H1 (cell line): ENCODE results near the gene TBR1. TPM values are rescaled to one million over a fixed set of nuclear protein-coding genes. Genes with fewer than 3 reads are reported as not detected.

Source experiments
- CTCF ChIA-PET: fragments of 300-600 bp; sonication (Branson Sonifier 250); formaldehyde crosslinking; loops from one replicate; lab custom pipeline; 2021; ENCODE audit not compliant: partially characterized antibody; lab: Charles Lee
- POLR2A ChIA-PET: fragments of 300-600 bp; sonication (Branson Sonifier 250); formaldehyde crosslinking; loops from one replicate; lab custom pipeline; 2021; ENCODE audit warnings: inconsistent platforms; ENCODE audit not compliant: partially characterized antibody; lab: Charles Lee
- DNase-seq, 2 experiments: peaks; one replicate each; pipeline versions ENCODE4 v3.0.0 to v3.0.0-alpha.2; 2010 to 2022; ENCODE audit warnings: low spot score in 2 of 2, low read depth in 1 of 2, mixed read lengths in 1 of 2
- FAIRE-seq: peaks from 2 replicates; lab custom pipeline; 2011; peaks lifted over from hg19 to GRCh38; lab: Jason Lieb, UNC
- H2AFZ ChIP-seq: 2 replicates; pipeline ENCODE4 v1.8.1; 2012; ENCODE audit warnings: low read length, inconsistent platforms
- H2AK5ac ChIP-seq: 2 replicates; pipeline ENCODE4 v1.6.1; 2013; ENCODE audit warnings: low read depth, low read length
- H2BK120ac ChIP-seq: replicated peaks from 2 replicates; pipeline ENCODE3; 2013; ENCODE audit warnings: low read depth, low read length, inconsistent platforms
- H2BK12ac ChIP-seq: 2 replicates; pipeline ENCODE4 v1.6.1; 2013; ENCODE audit warnings: low read depth, low read length
- H2BK15ac ChIP-seq: 2 replicates; pipeline ENCODE4 v1.6.1; 2013; ENCODE audit warnings: low read length
- H2BK20ac ChIP-seq: 2 replicates; pipeline ENCODE4 v1.6.1; 2013; ENCODE audit warnings: low read length
- H2BK5ac ChIP-seq: 2 replicates; pipeline ENCODE4 v1.6.1; 2013; ENCODE audit warnings: low read depth, low read length
- H3K14ac ChIP-seq: 2 replicates; pipeline ENCODE4 v1.6.1; 2013; ENCODE audit warnings: inconsistent platforms; ENCODE audit not compliant: insufficient read length
- H3K18ac ChIP-seq: 2 replicates; pipeline ENCODE4 v1.6.1; 2013; ENCODE audit warnings: low read length; ENCODE audit errors: extremely low read depth
- H3K23ac ChIP-seq: 2 replicates; pipeline ENCODE4 v1.6.1; 2013; ENCODE audit warnings: inconsistent platforms; ENCODE audit not compliant: insufficient read length
- H3K23me2 ChIP-seq: 2 replicates; pipeline ENCODE4 v1.6.1; 2013; ENCODE audit warnings: low read depth, low read length
- H3K27ac ChIP-seq: 2 replicates; pipeline ENCODE4 v1.6.1; 2011; ENCODE audit warnings: low read depth, low read length, inconsistent platforms
- H3K27me3 ChIP-seq, 4 experiments: replicated peaks in 1 of 4; 1 replicate in 1 of 4; 2 replicates in 3 of 4; pipeline versions ENCODE4 v1.6.1 to v1.8.1; 2011 to 2013; ENCODE audit warnings: low read length in 3 of 4, mild to moderate bottlenecking in 3 of 4, inconsistent platforms in 2 of 4, mixed read lengths in 2 of 4, moderate library complexity in 1 of 4; ENCODE audit not compliant: control insufficient read depth in 3 of 4, insufficient read depth in 3 of 4; ENCODE audit errors: extremely low read depth in 1 of 4
- H3K36me3 ChIP-seq, 4 experiments: 2 replicates each; pipeline versions ENCODE4 v1.6.1 to v1.8.1; 2011 to 2013; ENCODE audit warnings: mild to moderate bottlenecking in 4 of 4, low read length in 3 of 4, moderate library complexity in 2 of 4, control low read depth in 1 of 4, inconsistent platforms in 1 of 4; ENCODE audit not compliant: insufficient read depth in 4 of 4, control insufficient read depth in 2 of 4
- H3K4ac ChIP-seq: replicated peaks from 2 replicates; pipeline ENCODE3; 2013; ENCODE audit warnings: low read length, low read depth, mixed read lengths, inconsistent platforms; ENCODE audit not compliant: insufficient read length
- H3K4me1 ChIP-seq, 4 experiments: replicated peaks in 1 of 4; 1 replicate in 1 of 4; 2 replicates in 3 of 4; pipeline versions ENCODE4 v1.6.1 to v1.8.1; 2011 to 2013; ENCODE audit warnings: low read length in 3 of 4, inconsistent platforms in 2 of 4, mixed read lengths in 1 of 4; ENCODE audit not compliant: insufficient read depth in 4 of 4, control insufficient read depth in 3 of 4
- H3K4me2 ChIP-seq, 2 experiments: 2 replicates each; pipeline versions ENCODE4 v1.6.1 to v1.8.1; 2011 to 2013; ENCODE audit warnings: low read depth in 2 of 2, low read length in 2 of 2, control low read depth in 1 of 2, inconsistent platforms in 1 of 2, mild to moderate bottlenecking in 1 of 2; ENCODE audit not compliant: insufficient read depth in 1 of 2
- H3K4me3 ChIP-seq, 4 experiments: fragments of 200-600, 300-600 bp in 1 of 4; sonication (generic), shearing (Covaris generic), sonication (Bioruptor Twin) in 1 of 4; 2 replicates each; pipeline versions ENCODE4 v1.5.1 to v1.8.1; 2011 to 2016; ENCODE audit warnings: low read length in 4 of 4, low read depth in 3 of 4, control low read depth in 2 of 4, inconsistent platforms in 2 of 4, mild to moderate bottlenecking in 2 of 4, mixed read lengths in 1 of 4, moderate library complexity in 1 of 4; ENCODE audit not compliant: insufficient read depth in 2 of 4; ENCODE audit errors: extremely low read depth in 1 of 4
- H3K56ac ChIP-seq: replicated peaks from 2 replicates; pipeline ENCODE3; 2013; ENCODE audit warnings: low read depth, mild to moderate bottlenecking, mixed read lengths, low read length, inconsistent platforms; ENCODE audit not compliant: insufficient read length
- H3K79me1 ChIP-seq: 2 replicates; pipeline ENCODE4 v1.6.1; 2013; ENCODE audit warnings: low read depth, low read length, control low read depth
- H3K79me2 ChIP-seq, 2 experiments: 2 replicates each; pipeline versions ENCODE4 v1.6.1 to v1.8.1; 2012 to 2013; ENCODE audit warnings: low read length in 2 of 2, mild to moderate bottlenecking in 2 of 2, inconsistent platforms in 1 of 2; ENCODE audit not compliant: insufficient read depth in 2 of 2, control insufficient read depth in 1 of 2
- H3K9ac ChIP-seq, 4 experiments: replicated peaks in 1 of 4; 1 replicate in 1 of 4; 2 replicates in 3 of 4; pipeline versions ENCODE4 v1.6.1 to v1.8.1; 2011 to 2013; ENCODE audit warnings: low read depth in 3 of 4, low read length in 3 of 4, control low read depth in 2 of 4, mild to moderate bottlenecking in 2 of 4, moderate library complexity in 2 of 4, inconsistent platforms in 1 of 4; ENCODE audit errors: extremely low read depth in 1 of 4
- H3K9me3 ChIP-seq, 2 experiments: 2 replicates each; pipeline versions ENCODE4 v1.6.1 to v1.8.1; 2012 to 2013; ENCODE audit warnings: mild to moderate bottlenecking in 2 of 2, moderate library complexity in 2 of 2, control low read depth in 1 of 2, inconsistent platforms in 1 of 2, low read depth in 1 of 2, low read length in 1 of 2, mixed read lengths in 1 of 2; ENCODE audit not compliant: insufficient read depth in 2 of 2
- H4K20me1 ChIP-seq, 2 experiments: replicated peaks in 1 of 2; 2 replicates each; pipeline versions ENCODE3 to v1.8.1; 2011 to 2013; ENCODE audit warnings: inconsistent platforms in 2 of 2, low read length in 2 of 2, mild to moderate bottlenecking in 1 of 2; ENCODE audit not compliant: insufficient read depth in 2 of 2, control insufficient read depth in 1 of 2
- H4K5ac ChIP-seq: 2 replicates; pipeline ENCODE4 v1.6.1; 2013; ENCODE audit warnings: low read length, low read depth, mixed read lengths, inconsistent platforms; ENCODE audit not compliant: insufficient read length
- H4K8ac ChIP-seq: 2 replicates; pipeline ENCODE4 v1.8.0; 2013; ENCODE audit warnings: mild to moderate bottlenecking, moderate library complexity, low read length, inconsistent platforms; ENCODE audit not compliant: insufficient read depth; ENCODE audit errors: extremely low read depth
- H4K91ac ChIP-seq: replicated peaks from 2 replicates; pipeline ENCODE3; 2013; ENCODE audit warnings: low read length, mixed read lengths, inconsistent platforms; ENCODE audit not compliant: insufficient read length
- CBX8 ChIP-seq: fragments of 300-800, 300-1000 bp; sonication (generic); IDR thresholded peaks from 2 replicates; pipeline ENCODE4 v1.7.1; 2016; ENCODE audit warnings: low read depth, low read length, borderline replicate concordance
- TBP ChIP-seq: IDR thresholded peaks from 2 replicates; pipeline ENCODE4 v1.6.1; 2011; ENCODE audit warnings: low read depth, low read length, improper control_type of control experiment
- TCF12 ChIP-seq: IDR thresholded peaks from 2 replicates; pipeline ENCODE4 v1.6.1; 2011; ENCODE audit warnings: low read depth, mild to moderate bottlenecking, low read length
- WGBS, 2 experiments: shearing (Covaris generic) in 1 of 2; methylation state at CpG; one replicate each; pipeline versions ENCODE4 v1.1.6 to v1.1.7; 2013 to 2015; ENCODE audit warnings: low lambda C conversion rate in 2 of 2, mixed read lengths in 2 of 2, inconsistent platforms in 1 of 2, low coverage in 1 of 2, missing lambda C conversion rate in 1 of 2; ENCODE audit not compliant: insufficient replicate concordance in 2 of 2, insufficient coverage in 1 of 2, insufficient read length in 1 of 2; ENCODE audit errors: extremely low coverage in 1 of 2, missing lambda C conversion rate in 1 of 2; 5-methylcytosine and 5-hydroxymethylcytosine counted together
- polyA plus RNA-seq, 7 experiments: library from polyadenylated mRNA; depleted of rRNA in 3 of 7; stranded (reverse) in 5 of 7; unstranded in 2 of 7; fragments of >200 nt in 5 of 7; fragments of 200-250 nt in 2 of 7; gene quantifications; 1 replicate in 5 of 7; 2 replicates in 1 of 7; 4 replicates in 1 of 7; pipeline versions ENCODE4 v1.2.1 to v1.2.3, GENCODE V29; 2011 to 2013; ENCODE audit warnings: missing spikeins in 2 of 7, mixed read lengths in 2 of 7
- total RNA-seq: library from RNA; stranded (reverse); fragmentation: NEBNext Ultra II Directional; extraction: Animal tissue kit (Norgen Biotek cat#: 25700); gene quantifications from 2 replicates; pipeline ENCODE4 v1.2.1, GENCODE V29; 2021

The TBR1 gene
- total and polyA plus RNA-seq, 2 of the 8 experiments (the other 6 are each of a cell fraction or from before 2014, with no cell fraction given), result not detected

DNA sequence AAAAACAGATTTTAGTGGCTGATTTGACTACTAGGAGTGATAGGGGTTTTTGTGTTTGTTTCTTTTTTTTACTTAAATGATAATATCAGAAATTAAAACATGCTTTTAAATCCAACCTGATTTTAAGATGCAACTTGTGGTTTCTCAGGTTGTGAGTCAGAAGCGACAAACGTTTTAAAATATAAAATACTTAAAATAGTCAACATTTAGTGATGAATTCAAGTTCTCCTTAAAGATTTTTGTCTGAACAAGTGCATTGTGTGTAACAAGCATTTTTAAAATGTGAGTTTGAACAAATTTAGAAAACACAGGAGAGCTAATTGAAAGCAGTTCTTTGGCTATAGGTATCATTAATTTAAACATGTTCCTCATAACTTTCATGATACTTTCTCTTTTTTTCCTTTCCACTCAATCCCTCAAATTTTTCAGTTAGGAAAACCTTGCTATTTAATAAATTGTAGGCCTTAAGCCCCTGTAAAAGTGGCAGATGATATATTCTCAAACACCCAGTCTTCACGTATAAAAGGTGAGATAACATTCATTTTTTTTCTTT, 3.6 kb downstream of the TBR1 start:
- no peak overlapping the region for H3K18ac ChIP-seq
- ChIA-PET POLR2A (interaction anchor here (1.2 to 2.0 kb wide), 2 partner anchors 8 to 112 kb away, joined by 3 to 7 read pairs; partner anchors contain the start of gene PSMD14), CTCF (interaction anchor here (1.0 to 1.1 kb wide), 2 partner anchors 18 to 139 kb away, joined by 3 to 4 read pairs; no protein-coding TSS in a partner anchor)
- peaks cover 88 to 100% (median 96%) of the 10 kb centered on the region in 4 experiments for H3K27me3 ChIP-seq
- H3K27ac ChIP-seq, result no peak overlapping the region
- no peak overlapping the region for H4K8ac ChIP-seq
- WGBS, 2 experiments, result 13% methylated on average over 3 of the region's 3 CpGs; no CpG with 5 or more reads in 1 of the 2 experiments
- no peak overlapping the region for H2BK20ac ChIP-seq
- no peak overlapping the region for H2BK15ac ChIP-seq
- no peak overlapping the region for H3K4ac ChIP-seq
- no peak overlapping the region for H2BK5ac ChIP-seq
- H3K9ac ChIP-seq, result no peak overlapping the region
- no peak for DNase-seq
- no peak overlapping the region for H2AK5ac ChIP-seq
- H3K79me1 ChIP-seq, result no peaks in the 10 kb centered on the region
- peaks cover 12 to 28% (median 19%) of the 10 kb centered on the region in 4 experiments; a peak in 6 of 7 replicates for H3K4me1 ChIP-seq
- H2AFZ ChIP-seq, result no peak overlapping the region
- no peak overlapping the region for H2BK120ac ChIP-seq
- no peak overlapping the region for H3K14ac ChIP-seq
- no peak overlapping the region for H3K23ac ChIP-seq
- H4K91ac ChIP-seq, result no peak overlapping the region
- H3K79me2 ChIP-seq, result no peaks in the 10 kb centered on the region
- peaks cover 8% of the 10 kb centered on the region for H3K23me2 ChIP-seq
- TF ChIP-seq TCF12 (0 out of 2 replicates have a peak, but pooled peaks have one; percentile 8), TBP (no peak), CBX8 (peak; percentile 42; the same call in 1 of the 2 replicates)
- FAIRE-seq, result no peak
- H3K4me3 ChIP-seq, result no peak overlapping the region
- H3K9me3 ChIP-seq, result no peaks in the 10 kb centered on the region
- no peaks in the 10 kb centered on the region; a peak in 1 of 8 replicates for H3K36me3 ChIP-seq
- H3K4me2 ChIP-seq, result no peak overlapping the region; a peak in 1 of 4 replicates
- H2BK12ac ChIP-seq, result no peak overlapping the region
- no peak overlapping the region for H3K56ac ChIP-seq
- no peak overlapping the region for H4K5ac ChIP-seq
- peaks cover 3 to 33% of the 10 kb centered on the region in 2 experiments for H4K20me1 ChIP-seq
